WERI-Rb-1 (cell line): Measurements from ENCODE around the gene SUPT16H.

Experiments
- DNase-seq: peaks from one replicate; pipeline ENCODE4 v3.0.0-alpha.2; 2020
- H3K27ac ChIP-seq: fragments of 250-450 bp; sonication (Bioruptor Pico); 2 replicates; pipeline ENCODE4 v1.5.1; 2020; ENCODE audit warnings: mild to moderate bottlenecking, moderate library complexity
- H3K27me3 ChIP-seq: fragments of 250-450 bp; sonication (Bioruptor Pico); 2 replicates; pipeline ENCODE4 v1.5.1; 2021; ENCODE audit warnings: mild to moderate bottlenecking, low read depth, moderate library complexity; ENCODE audit not compliant: insufficient read depth, severe bottlenecking
- H3K36me3 ChIP-seq: fragments of 250-450 bp; sonication (Bioruptor Pico); 2 replicates; pipeline ENCODE4 v1.5.1; 2020; ENCODE audit warnings: mild to moderate bottlenecking, moderate library complexity
- H3K4me3 ChIP-seq: 2 replicates; pipeline ENCODE4 v1.5.1; 2011; ENCODE audit warnings: low read depth, mild to moderate bottlenecking, control low read depth, low read length
- H3K9me3 ChIP-seq: fragments of 250-450 bp; sonication (Bioruptor Pico); 2 replicates; pipeline ENCODE4 v1.5.1; 2021; ENCODE audit warnings: mild to moderate bottlenecking, moderate library complexity; ENCODE audit not compliant: severe bottlenecking
- CTCF ChIP-seq: IDR thresholded peaks from 2 replicates; pipeline ENCODE4 v1.5.1; 2011; ENCODE audit warnings: low read depth, mild to moderate bottlenecking, control low read depth, inconsistent platforms, low read length

Gene SUPT16H

GRCh38 chr14:21352587-21352986, 31.2 kb downstream of the SUPT16H start:
- Histone ChIP-seq H3K36me3 (peaks cover 71% of the 10 kb centered on the region), H3K9me3 (no peaks in the 10 kb centered on the region), H3K27ac (no peak overlapping the region), H3K4me3 (no peak overlapping the region), H3K27me3 (no peaks in the 10 kb centered on the region)
- DNase-seq: no peak
- TF ChIP-seq CTCF: no peak

- peak; percentile 23 for DNase-seq
- TF ChIP-seq CTCF: no peak
These were observed 33.3 kb downstream of the SUPT16H start for GRCh38 chr14:21350539-21350938.

GRCh38 chr14:21347201-21347600, 36.6 kb downstream of the SUPT16H start:
- H3K36me3 ChIP-seq: peaks cover 19% of the 10 kb centered on the region
- DNase-seq: no peak
- no peak overlapping the region for H3K4me3 ChIP-seq
- H3K27ac ChIP-seq: no peak overlapping the region
- H3K27me3 ChIP-seq: no peaks in the 10 kb centered on the region
- no peak for TF ChIP-seq CTCF
- no peaks in the 10 kb centered on the region for H3K9me3 ChIP-seq

More at GRCh38 chr14:21350539-21350938, 33.3 kb downstream of the SUPT16H start:
- no peaks in the 10 kb centered on the region for H3K9me3 ChIP-seq
- peaks cover 50% of the 10 kb centered on the region for H3K36me3 ChIP-seq
- H3K4me3 ChIP-seq: no peak overlapping the region
- H3K27ac ChIP-seq: peak overlapping the region; percentile 12
- no peaks in the 10 kb centered on the region for H3K27me3 ChIP-seq

- Histone ChIP-seq H3K27ac (no peak overlapping the region), H3K27me3 (no peaks in the 10 kb centered on the region), H3K36me3 (peaks cover 14% of the 10 kb centered on the region), H3K9me3 (no peaks in the 10 kb centered on the region), H3K4me3 (no peak overlapping the region)
- no peak for DNase-seq
- no peak for TF ChIP-seq CTCF
These were observed 37.2 kb downstream of the SUPT16H start for GRCh38 chr14:21346532-21347135.

- no peaks in the 10 kb centered on the region for H3K27me3 ChIP-seq
- no peaks in the 10 kb centered on the region; the same call in 1 of the 2 replicates for H3K36me3 ChIP-seq
- no peak for TF ChIP-seq CTCF
- DNase-seq: no peak
- no peaks in the 10 kb centered on the region for H3K9me3 ChIP-seq
- H3K27ac ChIP-seq: no peak overlapping the region
- H3K4me3 ChIP-seq: no peak overlapping the region
These were observed 40.6 kb downstream of the SUPT16H start for GRCh38 chr14:21343035-21343794.
